A673 (cell line): ENCODE measurements around the gene ASTN2. TPM values are rescaled to one million over a fixed set of nuclear protein-coding genes. Genes with fewer than 3 reads are reported as not detected.

Experiments used
- BruUV-seq: library from RNA; stranded (reverse); fragments of 400-500 nt; replicated peaks from 2 replicates; lab custom pipeline; 2021; lab: Mats Ljungman, UMichigan
- CTCF ChIA-PET: fragments of 300-600 bp; sonication (Branson Sonifier 250); formaldehyde crosslinking; loops from one replicate; lab custom pipeline; 2022; ENCODE audit warnings: antibody characterized with exemption; lab: Charles Lee
- POLR2A ChIA-PET: fragments of 300-600 bp; sonication (Branson Sonifier 250); formaldehyde crosslinking; loops from one replicate; lab custom pipeline; 2022; ENCODE audit warnings: antibody characterized with exemption; ENCODE audit not compliant: low non-redundant PET; lab: Charles Lee
- DNase-seq: peaks from one replicate; pipeline ENCODE4 v3.0.0-alpha.2; 2015; ENCODE audit warnings: low spot score
- H3K27ac ChIP-seq: fragments of 200-600 bp; sonication (generic); 2 replicates; pipeline ENCODE4 v1.5.1; 2016; ENCODE audit warnings: mixed run types, low read depth, mild to moderate bottlenecking, mixed read lengths, antibody characterized with exemption, low read length; ENCODE audit not compliant: poor library complexity, severe bottlenecking
- H3K27me3 ChIP-seq: fragments of 200-600 bp; sonication (generic); replicated peaks from 2 replicates; pipeline ENCODE4 v1.6.1; 2017; ENCODE audit warnings: mixed run types, low read depth, mild to moderate bottlenecking, mixed read lengths, antibody characterized with exemption, low read length; ENCODE audit not compliant: insufficient read depth, poor library complexity
- H3K36me3 ChIP-seq: fragments of 200-600 bp; sonication (generic); 2 replicates; pipeline ENCODE4 v1.6.1; 2016; ENCODE audit warnings: mixed run types, mild to moderate bottlenecking, mixed read lengths, antibody characterized with exemption, low read length; ENCODE audit not compliant: insufficient read depth, poor library complexity, severe bottlenecking
- H3K4me1 ChIP-seq: fragments of 200-600 bp; sonication (generic); 2 replicates; pipeline ENCODE4 v1.6.1; 2017; ENCODE audit warnings: mixed run types, mild to moderate bottlenecking, mixed read lengths, antibody characterized with exemption, low read length; ENCODE audit not compliant: insufficient read depth, poor library complexity, severe bottlenecking
- H3K4me3 ChIP-seq: fragments of 200-600 bp; sonication (generic); 2 replicates; pipeline ENCODE4 v1.5.1; 2016; ENCODE audit warnings: low read depth, mixed run types, mild to moderate bottlenecking, mixed read lengths, low read length; ENCODE audit not compliant: poor library complexity, severe bottlenecking
- H3K9me3 ChIP-seq: fragments of 200-600 bp; sonication (generic); 2 replicates; pipeline ENCODE4 v1.6.1; 2016; ENCODE audit warnings: mixed run types, low read depth, mild to moderate bottlenecking, mixed read lengths, antibody characterized with exemption, low read length; ENCODE audit not compliant: poor library complexity, severe bottlenecking
- CTCF ChIP-seq: fragments of 300-800, 200-600 bp; sonication (generic); conservative IDR thresholded peaks from 2 replicates; pipeline ENCODE4 v1.5.1; 2017; ENCODE audit warnings: low read depth, mild to moderate bottlenecking, antibody characterized with exemption, low read length, moderate library complexity, mixed read lengths
- EZH2 ChIP-seq: fragments of 200-600 bp; sonication (generic); IDR thresholded peaks from 2 replicates; pipeline ENCODE4 v1.6.1; 2017; ENCODE audit warnings: borderline replicate concordance, low read depth, mild to moderate bottlenecking, mixed read lengths, antibody characterized with exemption, low read length; ENCODE audit not compliant: poor library complexity, severe bottlenecking
- intact Hi-C: fragments of 100-400 bp; cut with micrococcal nuclease; formaldehyde crosslinking; loops from one replicate; pipeline ENCODE4 v1.10.0; 2022; ENCODE audit not compliant: unreplicated experiment
- total RNA-seq: library from RNA; stranded (reverse); gene quantifications from 2 replicates; pipeline ENCODE4 v1.2.3, GENCODE V29; 2021

The ASTN2 gene
- total RNA-seq, 1 experiment from 2014 or later, result 3.4 TPM

GRCh38 chr9:116585204-116585603, 829.7 kb downstream of the ASTN2 start:
- Histone ChIP-seq H3K9me3 (peaks cover 14% of the 10 kb centered on the region), H3K27ac (no peak overlapping the region), H3K4me1 (peaks cover 7% of the 10 kb centered on the region), H3K36me3 (no peaks in the 10 kb centered on the region), H3K27me3 (no peaks in the 10 kb centered on the region), H3K4me3 (no peak overlapping the region)
- no peak for TF ChIP-seq CTCF
- no peak for TF ChIP-seq EZH2
- ChIA-PET CTCF (no interaction called here), POLR2A (no interaction called here)
- no peak for DNase-seq
- intact Hi-C loops, result no loop called here
- BruUV-seq, result no TSS peak

- CTCF ChIA-PET, result no interaction called here
These were observed 834.0 kb downstream of the ASTN2 start for GRCh38 chr9:116580853-116581252.

GRCh38 chr9:116576386-116576785, 838.5 kb downstream of the ASTN2 start:
- Histone ChIP-seq H3K27me3 (no peaks in the 10 kb centered on the region), H3K9me3 (no peaks in the 10 kb centered on the region), H3K4me1 (peaks cover 19% of the 10 kb centered on the region), H3K27ac (no peak overlapping the region), H3K4me3 (no peak overlapping the region), H3K36me3 (no peaks in the 10 kb centered on the region)
- intact Hi-C loops, result loop anchor here (5.0 kb wide), 1 partner anchor 1159 kb away; no protein-coding TSS in a partner anchor
- DNase-seq, result no peak
- TF ChIP-seq CTCF (no peak), EZH2 (no peak)
- CTCF ChIA-PET, result no interaction called here
- BruUV-seq, result no TSS peak
- POLR2A ChIA-PET, result no interaction called here

More at GRCh38 chr9:116580853-116581252, 834.0 kb downstream of the ASTN2 start:
- Histone ChIP-seq H3K4me1 (peaks cover 7% of the 10 kb centered on the region), H3K4me3 (no peak overlapping the region), H3K27me3 (no peaks in the 10 kb centered on the region), H3K9me3 (no peaks in the 10 kb centered on the region), H3K36me3 (no peaks in the 10 kb centered on the region), H3K27ac (no peak overlapping the region)
- intact Hi-C loops, result no loop called here
- DNase-seq, result no peak
- no peak for TF ChIP-seq CTCF
- TF ChIP-seq EZH2, result no peak
- BruUV-seq, result no TSS peak
- POLR2A ChIA-PET, result interaction anchor here (0.7 kb wide), 1 partner anchor 27 kb away, joined by 4 read pairs; no protein-coding TSS in a partner anchor
